IPS-20b (cell line): ENCODE measurements around the gene NKAIN4.

Experiments
- H3K27ac ChIP-seq: one replicate; pipeline ENCODE4 v1.5.1; 2013; ENCODE audit warnings: low read length
- H3K27me3 ChIP-seq: 2 replicates; pipeline ENCODE4 v1.6.1; 2013; ENCODE audit warnings: mild to moderate bottlenecking, low read length, inconsistent platforms; ENCODE audit not compliant: insufficient read depth
- H3K36me3 ChIP-seq: 2 replicates; pipeline ENCODE4 v1.6.1; 2013; ENCODE audit warnings: low read depth, mild to moderate bottlenecking, inconsistent platforms, low read length, moderate library complexity; ENCODE audit not compliant: insufficient read depth
- H3K4me1 ChIP-seq: 2 replicates; pipeline ENCODE4 v1.6.1; 2013; ENCODE audit warnings: mild to moderate bottlenecking, control low read depth, inconsistent platforms, low read length, moderate library complexity; ENCODE audit not compliant: insufficient read depth
- H3K4me3 ChIP-seq: 2 replicates; pipeline ENCODE4 v1.5.1; 2013; ENCODE audit warnings: mild to moderate bottlenecking, low read length, inconsistent platforms
- H3K9ac ChIP-seq: 2 replicates; pipeline ENCODE4 v1.6.1; 2013; ENCODE audit warnings: low read depth, mild to moderate bottlenecking, inconsistent platforms, low read length, moderate library complexity
- H3K9me3 ChIP-seq: 2 replicates; pipeline ENCODE4 v1.6.1; 2013; ENCODE audit warnings: mild to moderate bottlenecking, low read depth, low read length, inconsistent platforms; ENCODE audit not compliant: insufficient read depth

The NKAIN4 gene

GRCh38 chr20:63286781-63287696, 32.8 kb upstream of the NKAIN4 start:
- H3K9ac ChIP-seq, result no peak overlapping the region
- H3K4me1 ChIP-seq, result no peaks in the 10 kb centered on the region; the same call in 1 of the 2 replicates
- H3K9me3 ChIP-seq, result no peaks in the 10 kb centered on the region
- no peak overlapping the region for H3K27ac ChIP-seq
- peaks cover 51% of the 10 kb centered on the region for H3K36me3 ChIP-seq
- H3K4me3 ChIP-seq, result no peak overlapping the region
- no peaks in the 10 kb centered on the region for H3K27me3 ChIP-seq

GRCh38 chr20:63285636-63286615, 31.7 kb upstream of the NKAIN4 start:
- no peak overlapping the region for H3K9ac ChIP-seq
- no peaks in the 10 kb centered on the region; the same call in 1 of the 2 replicates for H3K4me1 ChIP-seq
- no peaks in the 10 kb centered on the region for H3K9me3 ChIP-seq
- peaks cover 60% of the 10 kb centered on the region for H3K36me3 ChIP-seq
- H3K4me3 ChIP-seq, result no peak overlapping the region
- H3K27ac ChIP-seq, result no peak overlapping the region
- H3K27me3 ChIP-seq, result no peaks in the 10 kb centered on the region

- no peaks in the 10 kb centered on the region for H3K4me1 ChIP-seq
- no peaks in the 10 kb centered on the region for H3K27me3 ChIP-seq
- no peak overlapping the region for H3K4me3 ChIP-seq
- no peaks in the 10 kb centered on the region for H3K9me3 ChIP-seq
- peaks cover 69% of the 10 kb centered on the region for H3K36me3 ChIP-seq
- no peak overlapping the region for H3K9ac ChIP-seq
- no peak overlapping the region for H3K27ac ChIP-seq
Observed at GRCh38 chr20:63284981-63285524, 30.8 kb upstream of the NKAIN4 start.

GRCh38 chr20:63284544-63284949, 30.3 kb upstream of the NKAIN4 start:
- Histone ChIP-seq H3K9ac (no peak overlapping the region), H3K4me1 (no peaks in the 10 kb centered on the region), H3K36me3 (peaks cover 72% of the 10 kb centered on the region), H3K27ac (no peak overlapping the region), H3K9me3 (no peaks in the 10 kb centered on the region), H3K4me3 (no peak overlapping the region), H3K27me3 (no peaks in the 10 kb centered on the region)

- Histone ChIP-seq H3K4me3 (no peak overlapping the region), H3K4me1 (no peaks in the 10 kb centered on the region), H3K9ac (no peak overlapping the region), H3K9me3 (no peaks in the 10 kb centered on the region), H3K27ac (no peak overlapping the region), H3K27me3 (no peaks in the 10 kb centered on the region), H3K36me3 (peaks cover 74% of the 10 kb centered on the region)
Observed at GRCh38 chr20:63284083-63284440, 29.8 kb upstream of the NKAIN4 start.

- Histone ChIP-seq H3K36me3 (peaks cover 74% of the 10 kb centered on the region), H3K9me3 (no peaks in the 10 kb centered on the region), H3K9ac (no peak overlapping the region), H3K4me3 (no peak overlapping the region), H3K27ac (no peak overlapping the region), H3K27me3 (no peaks in the 10 kb centered on the region), H3K4me1 (no peaks in the 10 kb centered on the region)
Observed at GRCh38 chr20:63283397-63284082, 29.3 kb upstream of the NKAIN4 start.

- Histone ChIP-seq H3K36me3 (peaks cover 74% of the 10 kb centered on the region), H3K27me3 (no peaks in the 10 kb centered on the region), H3K4me1 (no peaks in the 10 kb centered on the region), H3K27ac (no peak overlapping the region), H3K9me3 (no peaks in the 10 kb centered on the region), H3K4me3 (no peak overlapping the region), H3K9ac (no peak overlapping the region)
Observed at GRCh38 chr20:63282946-63283345, 28.7 kb upstream of the NKAIN4 start.

GRCh38 chr20:63281742-63282665, 27.7 kb upstream of the NKAIN4 start:
- H3K36me3 ChIP-seq, result peaks cover 76% of the 10 kb centered on the region
- H3K9ac ChIP-seq, result no peak overlapping the region
- no peaks in the 10 kb centered on the region for H3K9me3 ChIP-seq
- no peaks in the 10 kb centered on the region for H3K27me3 ChIP-seq
- H3K4me1 ChIP-seq, result no peaks in the 10 kb centered on the region
- no peak overlapping the region for H3K4me3 ChIP-seq
- H3K27ac ChIP-seq, result no peak overlapping the region

GRCh38 chr20:63280929-63281545, 26.8 kb upstream of the NKAIN4 start:
- H3K36me3 ChIP-seq, result peaks cover 80% of the 10 kb centered on the region
- H3K4me1 ChIP-seq, result no peaks in the 10 kb centered on the region
- H3K9ac ChIP-seq, result no peak overlapping the region

GRCh38 chr20:63280371-63280770, 26.1 kb upstream of the NKAIN4 start:
- Histone ChIP-seq H3K4me3 (no peak overlapping the region), H3K27me3 (no peaks in the 10 kb centered on the region), H3K36me3 (peaks cover 76% of the 10 kb centered on the region), H3K4me1 (no peaks in the 10 kb centered on the region), H3K9me3 (no peaks in the 10 kb centered on the region), H3K27ac (no peak overlapping the region), H3K9ac (no peak overlapping the region)

More at GRCh38 chr20:63280929-63281545, 26.8 kb upstream of the NKAIN4 start:
- no peak overlapping the region for H3K4me3 ChIP-seq
- H3K9me3 ChIP-seq, result no peaks in the 10 kb centered on the region
- no peak overlapping the region for H3K27ac ChIP-seq
- no peaks in the 10 kb centered on the region for H3K27me3 ChIP-seq
